Suprapubic skin (tissue), 4 donors: Measurements from ENCODE around the gene DVL3. TPM values are rescaled to one million over a fixed set of nuclear protein-coding genes. Genes with fewer than 3 reads are reported as not detected.

Source experiments
- DNase-seq, 2 donors: peaks; one replicate each; pipeline ENCODE4 v3.0.0-alpha.2; 2019; ENCODE audit warnings: low spot score in 2 of 2
- H3K27ac ChIP-seq: fragments of 200-600 bp; sonication (generic); one replicate; pipeline ENCODE4 v1.5.1; 2019
- H3K27me3 ChIP-seq: fragments of 200-600 bp; sonication (generic); one replicate; pipeline ENCODE4 v1.5.1; 2019
- H3K36me3 ChIP-seq: fragments of 200-600 bp; sonication (generic); one replicate; pipeline ENCODE4 v1.5.1; 2019
- H3K4me1 ChIP-seq: fragments of 200-600 bp; sonication (generic); one replicate; pipeline ENCODE4 v1.5.1; 2019
- H3K4me3 ChIP-seq: fragments of 200-600 bp; sonication (generic); one replicate; pipeline ENCODE4 v1.5.1; 2019; ENCODE audit warnings: mild to moderate bottlenecking
- H3K9me3 ChIP-seq: fragments of 200-600 bp; sonication (generic); one replicate; pipeline ENCODE4 v1.5.1; 2019
- CTCF ChIP-seq, 2 donors: fragments of 200-600 bp in 1 of 2; fragments of 450-650 bp in 1 of 2; sonication (generic) in 1 of 2; IDR thresholded peaks; one replicate each; pipeline ENCODE4 v1.5.1; 2016 to 2019; ENCODE audit warnings: antibody characterized with exemption in 2 of 2, mild to moderate bottlenecking in 1 of 2, moderate library complexity in 1 of 2
- EP300 ChIP-seq: sonication (generic); formaldehyde crosslinking; IDR thresholded peaks from one replicate; pipeline ENCODE4 v1.6.1; 2017; ENCODE audit warnings: antibody characterized with exemption
- POLR2A ChIP-seq, 2 donors: fragments of 450-650 bp; IDR thresholded peaks; one replicate each; pipeline ENCODE4 v1.6.1; 2017; ENCODE audit warnings: antibody characterized with exemption in 2 of 2, mild to moderate bottlenecking in 2 of 2, moderate library complexity in 2 of 2
- POLR2AphosphoS5 ChIP-seq, 3 donors: sonication (generic); formaldehyde crosslinking; IDR thresholded peaks; one replicate each; pipeline ENCODE4 v1.6.1; 2017; ENCODE audit warnings: antibody characterized with exemption in 3 of 3
- WGBS: methylation state at CpG from one replicate; pipeline ENCODE4 v1.1.5; 2018; 5-methylcytosine and 5-hydroxymethylcytosine counted together
- total RNA-seq, 4 donors: library from RNA; depleted of rRNA; stranded (reverse); fragments of >200 nt; gene quantifications; one replicate each; pipeline ENCODE4 v1.1.0, GENCODE V29; 2016

Gene DVL3
- total RNA-seq, 4 donors from 2014 or later: 53.6 to 72.7 (median 56.1) TPM

GRCh38 chr3:184164648-184165330 is 9.6 kb downstream of the DVL3 start:
- Histone ChIP-seq H3K4me3 (no peak overlapping the region), H3K36me3 (peaks cover 68% of the 10 kb centered on the region), H3K27ac (no peak overlapping the region), H3K4me1 (peaks cover 21% of the 10 kb centered on the region), H3K27me3 (no peaks in the 10 kb centered on the region), H3K9me3 (no peaks in the 10 kb centered on the region)
- TF ChIP-seq POLR2AphosphoS5 (IDR thresholded peaks at IDR 0.05) (no peak), EP300 (no peak), POLR2A (IDR thresholded peaks at IDR 0.05) (no peak), CTCF (IDR thresholded peaks at IDR 0.05) (no peak)
- no peak for DNase-seq
- 89% methylated on average over 16 of the region's 16 CpGs for WGBS

- peaks cover 75% of the 10 kb centered on the region for H3K36me3 ChIP-seq
- no peaks in the 10 kb centered on the region for H3K9me3 ChIP-seq
- no peak overlapping the region for H3K4me3 ChIP-seq
- no peaks in the 10 kb centered on the region for H3K27me3 ChIP-seq
- H3K4me1 ChIP-seq: peaks cover 16% of the 10 kb centered on the region
- TF ChIP-seq CTCF (IDR thresholded peaks at IDR 0.05) (no peak), EP300 (no peak), POLR2AphosphoS5 (IDR thresholded peaks at IDR 0.05) (no peak), POLR2A (IDR thresholded peaks at IDR 0.05) (no peak)
- no peak overlapping the region for H3K27ac ChIP-seq
- WGBS: 100% methylated on average over 3 of the region's 3 CpGs
- DNase-seq: no peak
These were observed 10.4 kb downstream of the DVL3 start for GRCh38 chr3:184165543-184165942.

- Histone ChIP-seq H3K27ac (no peak overlapping the region), H3K27me3 (no peaks in the 10 kb centered on the region), H3K4me3 (no peak overlapping the region), H3K36me3 (peaks cover 87% of the 10 kb centered on the region), H3K4me1 (peaks cover 4% of the 10 kb centered on the region), H3K9me3 (no peaks in the 10 kb centered on the region)
- 98% methylated on average over 6 of the region's 6 CpGs for WGBS
- no peak for DNase-seq
- TF ChIP-seq POLR2A (IDR thresholded peaks at IDR 0.05): no peak
- no peak for TF ChIP-seq POLR2AphosphoS5 (IDR thresholded peaks at IDR 0.05)
- TF ChIP-seq EP300: no peak
- TF ChIP-seq CTCF (IDR thresholded peaks at IDR 0.05): no peak
These were observed 11.5 kb downstream of the DVL3 start for GRCh38 chr3:184166671-184167070.

- Histone ChIP-seq H3K9me3 (no peaks in the 10 kb centered on the region), H3K36me3 (peaks cover 91% of the 10 kb centered on the region), H3K27me3 (no peaks in the 10 kb centered on the region), H3K27ac (no peak overlapping the region), H3K4me3 (no peak overlapping the region), H3K4me1 (no peaks in the 10 kb centered on the region)
- TF ChIP-seq CTCF (IDR thresholded peaks at IDR 0.05): no peak
- no peak for TF ChIP-seq POLR2AphosphoS5 (IDR thresholded peaks at IDR 0.05)
- no peak for DNase-seq
- 80% methylated on average over 8 of the region's 8 CpGs for WGBS
These were observed 12.6 kb downstream of the DVL3 start for GRCh38 chr3:184167786-184168185.

- H3K27ac ChIP-seq: no peak overlapping the region
These were observed 13.4 kb downstream of the DVL3 start for GRCh38 chr3:184168363-184169120.

More at GRCh38 chr3:184168363-184169120, 13.4 kb downstream of the DVL3 start:
- Histone ChIP-seq H3K27me3 (no peaks in the 10 kb centered on the region), H3K4me1 (peaks cover 6% of the 10 kb centered on the region), H3K9me3 (no peaks in the 10 kb centered on the region), H3K4me3 (no peak overlapping the region), H3K36me3 (peaks cover 86% of the 10 kb centered on the region)
- no peak for DNase-seq
- 59% methylated on average over 9 of the region's 9 CpGs for WGBS
- TF ChIP-seq CTCF (IDR thresholded peaks at IDR 0.05): no peak
- TF ChIP-seq EP300: no peak
- TF ChIP-seq POLR2A (IDR thresholded peaks at IDR 0.05): no peak
- TF ChIP-seq POLR2AphosphoS5 (IDR thresholded peaks at IDR 0.05): no peak
